ENCODE measurements around the gene GHR. TPM values are rescaled to one million over a fixed set of nuclear protein-coding genes. Genes with fewer than 3 reads are reported as not detected.

The GHR gene
- total and polyA plus RNA-seq, 10 of the 15 experiments (the other 5 are each of a cell fraction or from before 2014, with no cell fraction given): 0.23 to 10.2 (median 0.48) TPM

- H3K27me3 ChIP-seq (replicated peaks in 1 of 2; ENCODE audit: control insufficient read depth in 2 of 2, insufficient read depth in 2 of 2, low read length in 1 of 2): no peaks in the 10 kb centered on the region
- intact Hi-C loops (cut with micrococcal nuclease; ENCODE audit: unreplicated experiment): no loop called here
- no peak overlapping the region for H3K4me3 ChIP-seq
- no peak overlapping the region for H3K9ac ChIP-seq (ENCODE audit: control insufficient read depth, insufficient read depth, low read length)
- no TSS peak for BruUV-seq (replicated peaks)
- in situ Hi-C loops (cut with MboI): no loop called here
- ChIA-PET RAD21 (ENCODE audit: unreplicated experiment) (no interaction called here), SMC1A (ENCODE audit: uncharacterized antibody, unreplicated experiment) (no interaction called here), CTCF (interaction anchor here (0.7 to 1.6 kb wide), 3 partner anchors 15 to 253 kb away, joined by 3 to 4 read pairs (median 3); no protein-coding TSS in a partner anchor), POLR2A (interaction anchor here (0.5 kb wide), 1 partner anchor 383 kb away, joined by 4 read pairs; no protein-coding TSS in a partner anchor)
- H3K4me1 ChIP-seq (ENCODE audit: control insufficient read depth, insufficient read depth, low read length): no peaks in the 10 kb centered on the region
- no peak overlapping the region for H3K27ac ChIP-seq (ENCODE audit: control insufficient read depth, insufficient read depth)
- FAIRE-seq (no peak), DNase-seq (ENCODE audit: low read depth, low spot score) (no peak), ATAC-seq (peak; percentile 29; the same call in 1 of the 3 replicates)
- no peak overlapping the region for H2AFZ ChIP-seq (ENCODE audit: control insufficient read depth, low read depth, low read length)
- TF ChIP-seq CTCF (IDR thresholded peaks at IDR 0.05 in 2 of 3, conservative IDR thresholded peaks at IDR 0.05 in 1 of 3; ENCODE audit: control insufficient read depth in 2 of 3, extremely low read depth in 1 of 3, insufficient read depth in 1 of 3, low read depth in 3 of 3, low read length in 3 of 3) (0 out of 6 replicates have a peak, but pooled peaks have one; percentile 4 to 18 (median 9)), EGR1 (IDR thresholded peaks at IDR 0.05; ENCODE audit: borderline replicate concordance in 1 of 2, low read depth in 2 of 2, low read length in 2 of 2) (no peak)
- H3K4me2 ChIP-seq (ENCODE audit: control insufficient read depth, insufficient read depth): no peak overlapping the region
- no peaks in the 10 kb centered on the region for H3K9me3 ChIP-seq (replicated peaks; ENCODE audit: control insufficient read depth, insufficient read depth, low read length)
- no peaks in the 10 kb centered on the region for H4K20me1 ChIP-seq (ENCODE audit: control insufficient read depth, insufficient read depth)
- H3K36me3 ChIP-seq (ENCODE audit: control insufficient read depth in 2 of 2, insufficient read depth in 2 of 2, low read length in 1 of 2): no peaks in the 10 kb centered on the region
- no peaks in the 10 kb centered on the region for H3K79me2 ChIP-seq (ENCODE audit: control insufficient read depth, insufficient read depth, low read length)
- WGBS (ENCODE audit: insufficient coverage, insufficient replicate concordance, low lambda C conversion rate, missing lambda C conversion rate): 22% methylated on average over 2 of the region's 2 CpGs
These were observed 213.2 kb downstream of the GHR start for GRCh38 chr5:42636425-42636824.

GRCh38 chr5:42636946-42637345, 213.7 kb downstream of the GHR start:
- RAD21 ChIA-PET (ENCODE audit: unreplicated experiment): no interaction called here
- Histone ChIP-seq H2AFZ (ENCODE audit: control insufficient read depth, low read depth, low read length) (no peak overlapping the region), H3K27me3 (replicated peaks in 1 of 2; ENCODE audit: control insufficient read depth in 2 of 2, insufficient read depth in 2 of 2, low read length in 1 of 2) (no peaks in the 10 kb centered on the region), H3K4me3 (no peak overlapping the region), H3K27ac (ENCODE audit: control insufficient read depth, insufficient read depth) (no peak overlapping the region), H3K9ac (ENCODE audit: control insufficient read depth, insufficient read depth, low read length) (no peak overlapping the region), H3K9me3 (replicated peaks; ENCODE audit: control insufficient read depth, insufficient read depth, low read length) (no peaks in the 10 kb centered on the region), H3K4me1 (ENCODE audit: control insufficient read depth, insufficient read depth, low read length) (no peaks in the 10 kb centered on the region), H4K20me1 (ENCODE audit: control insufficient read depth, insufficient read depth) (no peaks in the 10 kb centered on the region), H3K36me3 (ENCODE audit: control insufficient read depth in 2 of 2, insufficient read depth in 2 of 2, low read length in 1 of 2) (no peaks in the 10 kb centered on the region), H3K4me2 (ENCODE audit: control insufficient read depth, insufficient read depth) (no peak overlapping the region), H3K79me2 (ENCODE audit: control insufficient read depth, insufficient read depth, low read length) (no peaks in the 10 kb centered on the region)
- in situ Hi-C loops (cut with MboI) (no loop called here), intact Hi-C loops (cut with micrococcal nuclease; ENCODE audit: unreplicated experiment) (no loop called here)
- 60% methylated on average over 1 of the region's 1 CpG for WGBS (ENCODE audit: insufficient coverage, insufficient replicate concordance, low lambda C conversion rate, missing lambda C conversion rate)
- SMC1A ChIA-PET (ENCODE audit: uncharacterized antibody, unreplicated experiment): interaction anchor here (1.4 kb wide), 1 partner anchor 14 kb away, joined by 5 read pairs; no protein-coding TSS in a partner anchor
- CTCF ChIA-PET: interaction anchor here (0.9 to 1.6 kb wide), 2 partner anchors 253 to 579 kb away, joined by 3 to 4 read pairs; no protein-coding TSS in a partner anchor
- DNase-seq (ENCODE audit: low read depth, low spot score) (no peak), ATAC-seq (no peak), FAIRE-seq (no peak)
- POLR2A ChIA-PET: interaction anchor here (0.6 kb wide), 1 partner anchor 163 kb away, joined by 5 read pairs; no protein-coding TSS in a partner anchor
- TF ChIP-seq ZBTB40 (IDR thresholded peaks at IDR 0.05; ENCODE audit: borderline replicate concordance) (peak; percentile 51), SIN3A (IDR thresholded peaks at IDR 0.05; ENCODE audit: low read depth, low read length) (no peak)
- BruUV-seq (replicated peaks): no TSS peak

Data from GM12878 (cell line).